BJ (cell line): ENCODE results near the gene FBXO46. TPM values are rescaled to one million over a fixed set of nuclear protein-coding genes. Genes with fewer than 3 reads are reported as not detected.

Experiments
- CTCF ChIA-PET: fragments of 350-600 bp; formaldehyde crosslinking; extraction: SDS; loops from one replicate; lab custom pipeline; 2021; ENCODE audit warnings: antibody characterized with exemption, inconsistent platforms; lab: Yijun Ruan, JAX
- POLR2A ChIA-PET: fragments of 300-600 bp; sonication (Branson Sonifier 250); formaldehyde crosslinking; extraction: SDS; loops from one replicate; lab custom pipeline; 2021; ENCODE audit warnings: antibody characterized with exemption; lab: Charles Lee
- DNase-seq: peaks from one replicate; pipeline ENCODE4 v3.0.0-alpha.2; 2011; ENCODE audit warnings: low read depth
- H3K27me3 ChIP-seq: 2 replicates; pipeline ENCODE4 v1.6.0; 2011; ENCODE audit warnings: low read length; ENCODE audit not compliant: control insufficient read depth, insufficient read depth
- H3K36me3 ChIP-seq: 2 replicates; pipeline ENCODE4 v1.5.1; 2011; ENCODE audit warnings: low read length; ENCODE audit not compliant: control insufficient read depth, insufficient read depth
- H3K4me3 ChIP-seq: 2 replicates; pipeline ENCODE4 v1.5.1; 2011; ENCODE audit warnings: low read depth, mild to moderate bottlenecking, control low read depth, low read length
- polyA plus RNA-seq: library from polyadenylated mRNA; depleted of rRNA; stranded (reverse); fragments of >200 nt; gene quantifications from 2 replicates; pipeline ENCODE4 v1.2.3, GENCODE V29; 2011
- TF ChIP-seq, protein P1 (sequence below): IDR thresholded peaks from 2 replicates; pipeline ENCODE4 v1.5.1; 2011; ENCODE audit warnings: low read depth, mild to moderate bottlenecking, control low read depth, inconsistent platforms, low read length, moderate library complexity; ENCODE audit not compliant: insufficient read depth

The FBXO46 gene
- polyA plus RNA-seq, 1 experiment: 2.3 TPM

- ChIA-PET POLR2A (no interaction called here), CTCF (interaction anchor here (2.2 kb wide), 1 partner anchor 20 kb away, joined by 10 read pairs; the partner anchor contains the start of gene QPCTL)
- TF ChIP-seq, protein P1, sequence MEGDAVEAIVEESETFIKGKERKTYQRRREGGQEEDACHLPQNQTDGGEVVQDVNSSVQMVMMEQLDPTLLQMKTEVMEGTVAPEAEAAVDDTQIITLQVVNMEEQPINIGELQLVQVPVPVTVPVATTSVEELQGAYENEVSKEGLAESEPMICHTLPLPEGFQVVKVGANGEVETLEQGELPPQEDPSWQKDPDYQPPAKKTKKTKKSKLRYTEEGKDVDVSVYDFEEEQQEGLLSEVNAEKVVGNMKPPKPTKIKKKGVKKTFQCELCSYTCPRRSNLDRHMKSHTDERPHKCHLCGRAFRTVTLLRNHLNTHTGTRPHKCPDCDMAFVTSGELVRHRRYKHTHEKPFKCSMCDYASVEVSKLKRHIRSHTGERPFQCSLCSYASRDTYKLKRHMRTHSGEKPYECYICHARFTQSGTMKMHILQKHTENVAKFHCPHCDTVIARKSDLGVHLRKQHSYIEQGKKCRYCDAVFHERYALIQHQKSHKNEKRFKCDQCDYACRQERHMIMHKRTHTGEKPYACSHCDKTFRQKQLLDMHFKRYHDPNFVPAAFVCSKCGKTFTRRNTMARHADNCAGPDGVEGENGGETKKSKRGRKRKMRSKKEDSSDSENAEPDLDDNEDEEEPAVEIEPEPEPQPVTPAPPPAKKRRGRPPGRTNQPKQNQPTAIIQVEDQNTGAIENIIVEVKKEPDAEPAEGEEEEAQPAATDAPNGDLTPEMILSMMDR: no peak
- Histone ChIP-seq H3K27me3 (no peaks in the 10 kb centered on the region), H3K36me3 (peaks cover 10% of the 10 kb centered on the region; the same call in 1 of the 2 replicates), H3K4me3 (no peak overlapping the region)
- DNase-seq: no peak
Measured at GRCh38 chr19:45713141-45713540, 17.6 kb downstream of the FBXO46 start.

DNA sequence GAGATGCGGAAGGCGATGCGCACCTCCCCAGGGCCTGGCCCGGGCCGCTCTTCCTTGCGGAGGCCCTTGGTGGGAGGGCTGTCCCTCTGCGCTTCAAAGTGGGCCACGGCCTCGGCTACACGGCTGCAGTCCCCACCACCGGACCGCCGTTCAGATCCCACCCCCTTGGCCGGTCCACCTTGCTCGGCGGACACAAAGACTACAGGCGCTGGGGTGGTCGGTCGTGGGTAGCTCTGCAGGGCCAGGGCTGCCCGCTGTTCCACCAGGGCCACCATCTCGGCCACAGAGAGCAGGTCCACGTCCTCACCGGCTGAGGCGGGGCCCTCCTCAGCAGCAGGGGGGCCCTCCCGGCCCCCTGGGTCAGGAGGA, 18.0 kb downstream of the FBXO46 start:
- TF ChIP-seq, protein P1: no peak
- ChIA-PET POLR2A (no interaction called here), CTCF (no interaction called here)
- Histone ChIP-seq H3K4me3 (no peak overlapping the region), H3K36me3 (peaks cover 10% of the 10 kb centered on the region; the same call in 1 of the 2 replicates), H3K27me3 (no peaks in the 10 kb centered on the region)
- no peak for DNase-seq

GRCh38 chr19:45711851-45712698, 18.6 kb downstream of the FBXO46 start:
- POLR2A ChIA-PET: no interaction called here
- DNase-seq: no peak
- Histone ChIP-seq H3K27me3 (no peaks in the 10 kb centered on the region), H3K4me3 (no peak overlapping the region), H3K36me3 (peaks cover 10% of the 10 kb centered on the region; the same call in 1 of the 2 replicates)
- TF ChIP-seq, protein P1: no peak
- CTCF ChIA-PET: interaction anchor here (1.4 kb wide), 1 partner anchor 19 kb away, joined by 3 read pairs; the partner anchor contains the start of gene QPCTL

DNA sequence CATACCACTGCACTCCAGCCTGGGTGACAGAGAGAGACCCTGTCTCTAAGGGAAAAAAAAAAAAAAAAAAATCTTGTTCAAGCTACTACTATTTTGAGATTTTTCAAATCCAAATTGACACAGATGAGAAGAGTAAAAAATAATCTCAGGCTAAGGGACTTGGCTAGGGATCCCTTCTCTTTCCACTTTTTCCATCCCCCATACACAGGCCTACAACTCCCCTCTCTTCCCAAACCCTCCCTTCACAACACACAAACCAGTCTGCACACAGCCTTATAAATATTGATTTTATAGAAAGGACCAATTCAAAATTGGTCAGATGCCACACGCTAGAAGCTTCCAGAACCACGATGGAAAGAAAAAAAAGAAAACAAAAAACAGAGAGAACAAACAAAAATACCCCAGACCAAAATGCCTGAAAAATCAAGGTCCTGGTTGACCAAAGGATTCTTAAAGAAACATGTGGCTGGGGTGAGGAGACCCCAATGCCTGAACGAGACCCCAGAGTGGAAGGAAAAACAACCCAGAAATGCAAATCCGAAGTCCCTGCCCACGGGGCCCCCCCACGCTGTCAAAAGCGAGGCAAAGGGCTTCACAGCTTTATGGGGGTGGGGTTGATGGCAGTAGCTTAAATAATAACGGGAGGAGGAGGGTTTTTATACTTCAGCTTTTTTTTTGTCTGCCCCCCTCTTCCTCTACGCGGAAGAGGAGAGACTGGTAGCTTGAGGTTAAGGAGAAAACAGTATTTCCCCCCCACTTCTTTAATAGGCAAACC, 20.2 kb downstream of the FBXO46 start:
- H3K4me3 ChIP-seq: no peak overlapping the region
- TF ChIP-seq, protein P1: no peak
- POLR2A ChIA-PET: interaction anchor here (0.6 kb wide), 1 partner anchor 18 kb away, joined by 3 read pairs; the partner anchor contains the start of gene QPCTL
- DNase-seq: no peak
- no peaks in the 10 kb centered on the region for H3K27me3 ChIP-seq
- peaks cover 10% of the 10 kb centered on the region; the same call in 1 of the 2 replicates for H3K36me3 ChIP-seq
- CTCF ChIA-PET: interaction anchor here (1.4 to 7.0 kb wide), 3 partner anchors 17 to 20 kb away, joined by 3 to 49 read pairs (median 4); partner anchors contain the start of genes QPCTL and SNRPD2
